GM23248 (cell line): Measurements from ENCODE around the gene RASD2.

ENCODE experiments used
- EZH2 ChIP-seq: fragments of 200-600 bp; sonication (generic); IDR thresholded peaks from 2 replicates; pipeline ENCODE4 v1.6.1; 2018; ENCODE audit warnings: antibody characterized with exemption, mild to moderate bottlenecking; ENCODE audit not compliant: insufficient read depth, poor library complexity, severe bottlenecking
- EZH2phosphoT487 ChIP-seq: fragments of 200-600 bp; sonication (generic); IDR thresholded peaks from 2 replicates; pipeline ENCODE4 v1.6.1; 2018; ENCODE audit warnings: antibody characterized with exemption, moderate library complexity, mild to moderate bottlenecking, low read depth; ENCODE audit not compliant: insufficient read depth

DNA sequence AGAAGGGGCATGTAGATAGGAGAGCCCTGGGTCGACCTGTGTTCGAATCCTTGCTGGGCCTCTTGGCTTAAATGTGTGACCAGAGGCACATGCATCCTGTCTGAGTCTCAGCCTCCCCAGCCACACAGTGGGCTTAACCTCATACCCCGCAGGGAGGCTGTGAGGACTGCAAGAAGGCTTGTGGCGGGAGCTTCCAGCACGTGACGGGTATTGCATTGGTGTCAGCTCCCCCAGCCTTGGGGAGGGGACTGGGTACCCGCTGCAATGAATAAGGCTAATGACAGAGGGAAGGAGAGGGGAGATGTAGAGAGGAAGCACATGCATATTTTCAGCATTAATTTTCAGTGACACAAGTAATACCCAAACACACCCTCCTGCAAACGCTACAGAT lies 8.1 kb downstream of the RASD2 start:
- TF ChIP-seq EZH2 (no peak), EZH2phosphoT487 (no peak)
